GM04504 (cell line): ENCODE data around the gene PHC3.

Experiments used
- DNase-seq: peaks from one replicate; pipeline ENCODE4 v3.0.0-alpha.2; 2012; ENCODE audit warnings: low read depth

PHC3 gene

GRCh38 chr3:170038434-170039110, 143.0 kb downstream of the PHC3 start:
- DNase-seq = no peak
